Gastrocnemius medialis (tissue), 4 donors: Measurements from ENCODE around the gene IGSF1. TPM values are rescaled to one million over a fixed set of nuclear protein-coding genes. Genes with fewer than 3 reads are reported as not detected.

Source experiments
- ATAC-seq, 2 donors: fragments of 150-250 bp; one replicate each; pipeline ENCODE4 v1.9.1; 2016
- DNase-seq, 2 donors: peaks; one replicate each; pipeline ENCODE4 v3.0.0-alpha.2; 2019
- H3K27ac ChIP-seq, 4 donors: fragments of 200-600 bp; sonication (generic); 1 replicate in 1 of 4; 2 replicates in 3 of 4; pipeline ENCODE4 v1.5.1; 2016 to 2018; ENCODE audit warnings: mild to moderate bottlenecking in 2 of 4, moderate library complexity in 1 of 4
- H3K27me3 ChIP-seq, 3 donors: fragments of 200-600 bp; sonication (generic) in 2 of 3; 1 replicate in 1 of 3; 2 replicates in 2 of 3; pipeline versions ENCODE4 v1.5.1 to v1.6.0; 2016 to 2019; ENCODE audit warnings: mild to moderate bottlenecking in 1 of 3, moderate library complexity in 1 of 3
- H3K36me3 ChIP-seq, 2 donors: fragments of 200-600 bp; sonication (generic) in 1 of 2; one replicate each; pipeline ENCODE4 v1.5.1; 2017 to 2018
- H3K4me1 ChIP-seq, 2 donors: fragments of 200-600 bp; sonication (generic) in 1 of 2; one replicate each; pipeline ENCODE4 v1.5.1; 2016 to 2017; ENCODE audit warnings: mild to moderate bottlenecking in 2 of 2
- H3K4me3 ChIP-seq, 4 donors: fragments of 200-600 bp; sonication (generic) in 3 of 4; 1 replicate in 1 of 4; 2 replicates in 3 of 4; pipeline ENCODE4 v1.5.1; 2016 to 2019; ENCODE audit warnings: mild to moderate bottlenecking in 2 of 4
- H3K9me3 ChIP-seq, 3 donors: fragments of 200-600 bp; sonication (generic) in 2 of 3; 1 replicate in 1 of 3; 2 replicates in 2 of 3; pipeline ENCODE4 v1.5.1; 2016 to 2019
- POLR2A ChIP-seq, 2 donors: fragments of 450-650 bp; IDR thresholded peaks; one replicate each; pipeline ENCODE4 v1.6.1; 2017; ENCODE audit warnings: antibody characterized with exemption in 2 of 2, mild to moderate bottlenecking in 2 of 2, moderate library complexity in 2 of 2
- in situ Hi-C, 4 donors: fragments of 200-750 bp; cut with MboI; loops; one replicate each; pipeline versions ENCODE4 v1.15.0 to v1.8.0; 2017; ENCODE audit warnings: low sequenced_read_pairs in 4 of 4
- intact Hi-C: fragments of 100-400 bp; cut with DNase I; formaldehyde crosslinking; loops from one replicate; pipeline ENCODE4 v1.15.1; 2023; ENCODE audit warnings: low total_unique reads
- total RNA-seq, 4 donors: library from RNA; depleted of rRNA; stranded (reverse); fragments of >200 nt; gene quantifications; one replicate each; pipeline versions ENCODE4 v1.1.0 to v1.2.3, GENCODE V29; 2016
- TF ChIP-seq, protein P1 (sequence below), 5 experiments: fragments of 450-650 bp in 3 of 5; fragments of 200-600 bp in 2 of 5; sonication (generic) in 2 of 5; IDR thresholded peaks in 4 of 5; conservative IDR thresholded peaks in 1 of 5; 1 replicate in 4 of 5; 2 replicates in 1 of 5; pipeline ENCODE4 v1.5.1; 2016 to 2019; ENCODE audit warnings: antibody characterized with exemption in 5 of 5, mild to moderate bottlenecking in 3 of 5, moderate library complexity in 3 of 5

Gene IGSF1
- total RNA-seq, 4 donors from 2014 or later: 0.56 TPM; not detected in 3

DNA sequence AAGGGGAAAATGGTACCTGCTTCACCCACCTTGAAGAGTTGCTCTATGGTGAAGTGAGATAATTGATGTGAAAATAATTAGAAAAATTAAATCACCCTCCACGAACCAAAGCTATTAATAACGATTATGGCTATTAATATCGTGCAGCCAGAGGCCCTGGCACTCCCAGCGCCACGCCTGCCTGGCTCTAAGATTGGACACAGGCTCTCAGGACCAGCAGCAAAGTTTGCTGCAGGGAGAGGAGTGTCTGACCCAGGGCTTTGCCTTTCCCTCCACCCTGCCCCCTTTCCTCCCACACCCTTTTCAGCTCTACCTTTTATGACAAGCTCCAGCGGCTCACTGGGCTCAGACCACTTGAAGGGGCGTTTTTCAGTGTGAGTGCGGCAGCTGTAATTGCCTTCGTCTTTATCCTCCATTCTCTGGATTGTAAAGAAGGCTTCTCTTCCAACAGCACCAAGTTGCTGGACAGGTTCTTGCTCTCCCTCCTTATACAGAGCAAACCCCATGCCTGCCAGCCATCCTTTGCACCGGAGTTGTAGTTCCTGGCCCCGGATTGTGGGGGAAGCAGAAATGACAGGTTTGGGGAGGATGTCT is 11.5 kb downstream of the IGSF1 start:
- DNase-seq (no peak), ATAC-seq (no peak)
- H3K36me3 ChIP-seq: no peaks in the 10 kb centered on the region
- H3K4me3 ChIP-seq: no peak overlapping the region
- in situ Hi-C loops (no loop called here), intact Hi-C loops (no loop called here)
- H3K9me3 ChIP-seq: no peaks in the 10 kb centered on the region
- H3K4me1 ChIP-seq: no peaks in the 10 kb centered on the region
- TF ChIP-seq, protein P1, sequence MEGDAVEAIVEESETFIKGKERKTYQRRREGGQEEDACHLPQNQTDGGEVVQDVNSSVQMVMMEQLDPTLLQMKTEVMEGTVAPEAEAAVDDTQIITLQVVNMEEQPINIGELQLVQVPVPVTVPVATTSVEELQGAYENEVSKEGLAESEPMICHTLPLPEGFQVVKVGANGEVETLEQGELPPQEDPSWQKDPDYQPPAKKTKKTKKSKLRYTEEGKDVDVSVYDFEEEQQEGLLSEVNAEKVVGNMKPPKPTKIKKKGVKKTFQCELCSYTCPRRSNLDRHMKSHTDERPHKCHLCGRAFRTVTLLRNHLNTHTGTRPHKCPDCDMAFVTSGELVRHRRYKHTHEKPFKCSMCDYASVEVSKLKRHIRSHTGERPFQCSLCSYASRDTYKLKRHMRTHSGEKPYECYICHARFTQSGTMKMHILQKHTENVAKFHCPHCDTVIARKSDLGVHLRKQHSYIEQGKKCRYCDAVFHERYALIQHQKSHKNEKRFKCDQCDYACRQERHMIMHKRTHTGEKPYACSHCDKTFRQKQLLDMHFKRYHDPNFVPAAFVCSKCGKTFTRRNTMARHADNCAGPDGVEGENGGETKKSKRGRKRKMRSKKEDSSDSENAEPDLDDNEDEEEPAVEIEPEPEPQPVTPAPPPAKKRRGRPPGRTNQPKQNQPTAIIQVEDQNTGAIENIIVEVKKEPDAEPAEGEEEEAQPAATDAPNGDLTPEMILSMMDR (IDR thresholded peaks at IDR 0.05 in 4 of 5, conservative IDR thresholded peaks at IDR 0.05 in 1 of 5): no peak
- TF ChIP-seq POLR2A (IDR thresholded peaks at IDR 0.05): no peak
- H3K27ac ChIP-seq: no peak overlapping the region
- H3K27me3 ChIP-seq: no peaks in the 10 kb centered on the region

DNA sequence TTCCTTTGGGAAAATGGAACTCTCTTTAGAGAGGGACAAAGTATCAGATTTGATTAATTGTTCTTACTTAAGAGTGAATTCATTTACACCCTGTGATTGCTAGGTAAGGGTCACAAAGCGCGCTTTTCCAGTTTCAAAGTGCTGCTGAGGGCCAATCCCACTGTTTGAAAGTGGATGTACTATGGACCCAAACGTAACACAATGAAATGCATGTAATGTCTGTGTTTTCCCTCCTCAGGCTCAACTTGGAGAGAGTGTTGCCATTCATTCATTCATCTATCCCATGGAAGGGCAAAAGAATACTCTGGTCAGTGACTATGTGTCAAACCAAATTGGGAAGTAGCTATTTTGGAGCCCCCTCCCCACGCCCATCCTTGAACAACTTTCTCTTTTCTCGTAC is 16.1 kb downstream of the IGSF1 start:
- H3K27me3 ChIP-seq: no peaks in the 10 kb centered on the region
- in situ Hi-C loops: no loop called here
- intact Hi-C loops: no loop called here
- no peaks in the 10 kb centered on the region for H3K4me1 ChIP-seq
- no peak for ATAC-seq
- TF ChIP-seq POLR2A (IDR thresholded peaks at IDR 0.05): no peak
- TF ChIP-seq, protein P1 (IDR thresholded peaks at IDR 0.05 in 4 of 5, conservative IDR thresholded peaks at IDR 0.05 in 1 of 5): no peak
- H3K4me3 ChIP-seq: no peak overlapping the region
- no peak for DNase-seq
- H3K27ac ChIP-seq: no peak overlapping the region
- H3K36me3 ChIP-seq: no peaks in the 10 kb centered on the region
- H3K9me3 ChIP-seq: no peaks in the 10 kb centered on the region

DNA sequence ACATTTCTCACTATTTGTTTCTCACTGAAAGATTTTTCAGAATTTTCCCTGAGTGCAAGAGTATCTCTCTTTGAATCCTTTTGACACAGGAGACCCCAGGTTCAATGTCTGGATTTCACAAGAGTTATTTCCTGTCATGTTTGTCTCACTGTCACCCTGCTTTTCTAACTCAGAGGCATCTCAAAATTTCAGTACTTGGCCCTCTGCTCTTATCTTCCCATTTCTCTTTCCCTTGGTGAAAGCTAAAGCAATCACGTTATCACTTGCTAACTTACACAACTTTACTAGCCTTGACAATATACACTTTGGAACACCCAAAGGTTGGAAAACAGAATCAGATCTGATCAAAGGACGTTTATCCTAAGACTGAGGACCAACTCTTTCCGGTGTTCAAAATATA is 17.3 kb downstream of the IGSF1 start:
- in situ Hi-C loops: no loop called here
- ATAC-seq (no peak), DNase-seq (no peak)
- TF ChIP-seq POLR2A (IDR thresholded peaks at IDR 0.05): no peak
- TF ChIP-seq, protein P1 (IDR thresholded peaks at IDR 0.05 in 4 of 5, conservative IDR thresholded peaks at IDR 0.05 in 1 of 5): no peak
- Histone ChIP-seq H3K36me3 (no peaks in the 10 kb centered on the region), H3K27me3 (no peaks in the 10 kb centered on the region), H3K9me3 (no peaks in the 10 kb centered on the region), H3K4me3 (no peak overlapping the region), H3K4me1 (no peaks in the 10 kb centered on the region), H3K27ac (no peak overlapping the region)
- intact Hi-C loops: no loop called here

DNA sequence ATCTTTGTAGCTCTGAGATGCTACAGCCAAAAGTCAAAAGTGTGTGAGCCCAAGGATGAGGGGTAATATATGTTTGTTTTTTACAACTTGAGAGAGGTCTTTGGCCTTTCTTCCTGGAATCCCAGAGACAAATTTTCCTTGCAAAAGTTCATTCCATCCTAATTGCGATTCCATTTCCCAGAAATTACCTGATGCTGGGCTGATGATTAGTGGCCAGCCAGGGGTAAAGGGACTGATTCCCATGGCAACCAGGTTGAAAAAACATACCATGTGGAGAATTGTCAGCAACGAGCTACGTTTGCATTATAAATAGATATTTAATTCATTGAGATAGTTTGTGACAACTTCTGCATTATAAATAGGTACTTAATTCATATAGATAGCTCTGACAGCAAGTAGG is 17.8 kb downstream of the IGSF1 start:
- Histone ChIP-seq H3K27ac (no peak overlapping the region), H3K4me1 (no peaks in the 10 kb centered on the region), H3K9me3 (no peaks in the 10 kb centered on the region), H3K27me3 (no peaks in the 10 kb centered on the region), H3K36me3 (no peaks in the 10 kb centered on the region), H3K4me3 (no peak overlapping the region)
- DNase-seq (no peak), ATAC-seq (no peak)
- in situ Hi-C loops (no loop called here), intact Hi-C loops (no loop called here)
- TF ChIP-seq, protein P1 (IDR thresholded peaks at IDR 0.05 in 4 of 5, conservative IDR thresholded peaks at IDR 0.05 in 1 of 5): no peak
- TF ChIP-seq POLR2A (IDR thresholded peaks at IDR 0.05): no peak

DNA sequence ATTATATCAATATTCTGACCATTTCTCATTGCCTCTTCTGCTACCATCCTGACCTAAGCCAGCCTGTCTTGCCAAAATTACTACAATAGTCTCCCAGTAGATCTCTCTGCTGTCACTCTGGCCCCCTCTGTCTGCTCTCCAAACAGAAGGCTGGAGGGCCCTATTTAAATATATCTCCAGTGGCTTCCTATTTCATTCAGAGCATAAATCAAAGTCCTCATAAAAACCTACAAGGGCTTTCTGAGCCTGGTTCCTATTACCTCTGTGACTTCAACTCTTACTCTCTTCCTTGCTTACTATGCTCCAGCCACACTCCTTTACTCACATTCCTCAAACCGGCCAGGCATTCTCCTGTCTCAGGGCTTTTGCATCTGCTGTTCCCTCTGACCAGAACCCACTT is 19.0 kb downstream of the IGSF1 start:
- H3K27ac ChIP-seq: no peak overlapping the region
- DNase-seq (no peak), ATAC-seq (no peak)
- intact Hi-C loops: no loop called here
- no peak for TF ChIP-seq POLR2A (IDR thresholded peaks at IDR 0.05)
- TF ChIP-seq, protein P1 (IDR thresholded peaks at IDR 0.05 in 4 of 5, conservative IDR thresholded peaks at IDR 0.05 in 1 of 5): no peak
- H3K27me3 ChIP-seq: no peaks in the 10 kb centered on the region
- H3K9me3 ChIP-seq: no peaks in the 10 kb centered on the region
- H3K4me3 ChIP-seq: no peak overlapping the region
- H3K4me1 ChIP-seq: no peaks in the 10 kb centered on the region
- no peaks in the 10 kb centered on the region for H3K36me3 ChIP-seq
- in situ Hi-C loops: no loop called here
